HEK293T (cell line): Measurements from ENCODE around the gene KDM2B.

Source experiments
- CTCF ChIA-PET: fragments of 350-600 bp; formaldehyde crosslinking; extraction: SDS; loops from one replicate; lab custom pipeline; 2021; ENCODE audit warnings: antibody characterized with exemption, inconsistent platforms; lab: Yijun Ruan, JAX
- POLR2A ChIA-PET: fragments of 350-600 bp; formaldehyde crosslinking; extraction: SDS; loops from one replicate; lab custom pipeline; 2020; ENCODE audit warnings: antibody characterized with exemption, inconsistent platforms; lab: Yijun Ruan, JAX
- DNase-seq: peaks from one replicate; pipeline ENCODE4 v3.0.0; 2012; ENCODE audit warnings: mixed read lengths; ENCODE audit errors: extremely low spot score
- ARNT ChIP-seq: fragments of 450-650 bp; IDR thresholded peaks from 2 replicates; pipeline ENCODE4 v1.6.1; 2017; ENCODE audit warnings: mild to moderate bottlenecking
- BHLHE40 ChIP-seq: fragments of 450-650 bp; IDR thresholded peaks from 2 replicates; pipeline ENCODE4 v1.6.1; 2016; ENCODE audit warnings: mild to moderate bottlenecking, moderate library complexity, borderline replicate concordance
- CTBP1 ChIP-seq: fragments of 450-650 bp; IDR thresholded peaks from 2 replicates; pipeline ENCODE4 v1.6.1; 2016; ENCODE audit warnings: borderline replicate concordance
- ELF4 ChIP-seq: fragments of 450-650 bp; IDR thresholded peaks from 2 replicates; pipeline ENCODE4 v1.6.1; 2017; ENCODE audit warnings: antibody characterized with exemption
- FOXA1 ChIP-seq: fragments of 450-650 bp; IDR thresholded peaks from 2 replicates; pipeline ENCODE4 v1.6.1; 2016; ENCODE audit warnings: mild to moderate bottlenecking
- FOXK2 ChIP-seq: fragments of 450-650 bp; IDR thresholded peaks from 2 replicates; pipeline ENCODE4 v1.6.1; 2016; ENCODE audit warnings: mild to moderate bottlenecking
- FOXM1 ChIP-seq: fragments of 450-650 bp; IDR thresholded peaks from 2 replicates; pipeline ENCODE4 v1.6.1; 2017; ENCODE audit warnings: mild to moderate bottlenecking, borderline replicate concordance
- HDGF ChIP-seq: fragments of 450-650 bp; IDR thresholded peaks from 2 replicates; pipeline ENCODE4 v1.6.1; 2017; ENCODE audit warnings: antibody characterized with exemption, borderline replicate concordance
- L3MBTL2 ChIP-seq: fragments of 450-650 bp; conservative IDR thresholded peaks from 2 replicates; pipeline ENCODE4 v1.6.1; 2016; ENCODE audit warnings: mild to moderate bottlenecking
- LEF1 ChIP-seq: fragments of 450-650 bp; IDR thresholded peaks from 2 replicates; pipeline ENCODE4 v1.6.1; 2017; ENCODE audit warnings: mild to moderate bottlenecking, borderline replicate concordance
- NFRKB ChIP-seq: fragments of 450-650 bp; IDR thresholded peaks from 2 replicates; pipeline ENCODE4 v1.6.1; 2016; ENCODE audit warnings: mild to moderate bottlenecking, moderate library complexity
- PKNOX1 ChIP-seq: fragments of 450-650 bp; IDR thresholded peaks from 2 replicates; pipeline ENCODE4 v1.6.1; 2016
- SP1 ChIP-seq: fragments of 450-650 bp; IDR thresholded peaks from 2 replicates; pipeline ENCODE4 v1.6.1; 2017
- SUZ12 ChIP-seq: fragments of 450-650 bp; IDR thresholded peaks from 2 replicates; pipeline ENCODE4 v1.6.1; 2016; ENCODE audit warnings: mild to moderate bottlenecking
- TARDBP ChIP-seq: fragments of 450-650 bp; IDR thresholded peaks from 2 replicates; pipeline ENCODE4 v1.6.1; 2016
- ZNF384 ChIP-seq: fragments of 450-650 bp; IDR thresholded peaks from 2 replicates; pipeline ENCODE4 v1.6.1; 2016

Gene KDM2B

GRCh38 chr12:121476477-121476876, 104.3 kb downstream of the KDM2B start:
- ChIA-PET CTCF (interaction anchor here (0.6 to 2.2 kb wide), 4 partner anchors 8 to 209 kb away, joined by 3 to 12 read pairs (median 3); no protein-coding TSS in a partner anchor), POLR2A (interaction anchor here (0.6 kb wide), 1 partner anchor 177 kb away, joined by 3 read pairs; no protein-coding TSS in a partner anchor)
- no peak for DNase-seq
- TF ChIP-seq ARNT (no peak), CTBP1 (no peak)

GRCh38 chr12:121475279-121475678, 105.5 kb downstream of the KDM2B start:
- POLR2A ChIA-PET = no interaction called here
- DNase-seq = no peak
- CTCF ChIA-PET = no interaction called here
- TF ChIP-seq FOXA1 (no peak), CTBP1 (no peak), ARNT (no peak), TARDBP (no peak), ZNF384 (no peak)

- no peak for DNase-seq
- ChIA-PET POLR2A (no interaction called here), CTCF (no interaction called here)
- no peak for TF ChIP-seq ZNF384
- no peak for TF ChIP-seq FOXM1
- TF ChIP-seq TARDBP = no peak
- TF ChIP-seq NFRKB = no peak
- TF ChIP-seq ELF4 = no peak
- no peak for TF ChIP-seq HDGF
- no peak for TF ChIP-seq LEF1
- no peak for TF ChIP-seq PKNOX1
- TF ChIP-seq BHLHE40 = no peak
- no peak for TF ChIP-seq SP1
- TF ChIP-seq ARNT = no peak
- TF ChIP-seq L3MBTL2 = no peak
- TF ChIP-seq FOXA1 = no peak
- no peak for TF ChIP-seq FOXK2
- no peak for TF ChIP-seq SUZ12
- TF ChIP-seq CTBP1 = no peak
Measured at GRCh38 chr12:121472150-121472905, 108.5 kb downstream of the KDM2B start.

GRCh38 chr12:121470751-121471150, 110.1 kb downstream of the KDM2B start:
- no peak for DNase-seq
- no peak for TF ChIP-seq ZNF384
- no peak for TF ChIP-seq TARDBP
- no peak for TF ChIP-seq FOXA1
- TF ChIP-seq ARNT = no peak
- TF ChIP-seq LEF1 = no peak
- POLR2A ChIA-PET = no interaction called here
- CTCF ChIA-PET = no interaction called here

GRCh38 chr12:121468499-121468801, 112.4 kb downstream of the KDM2B start:
- DNase-seq = no peak
- CTCF ChIA-PET = interaction anchor here (0.8 to 1.6 kb wide), 2 partner anchors 9 to 26 kb away, joined by 4 to 12 read pairs; no protein-coding TSS in a partner anchor
- POLR2A ChIA-PET = no interaction called here
- TF ChIP-seq ZNF384 (no peak), FOXK2 (no peak), HDGF (no peak), TARDBP (no peak), CTBP1 (no peak), FOXA1 (no peak), ARNT (no peak), SP1 (no peak), SUZ12 (no peak), ELF4 (no peak), FOXM1 (no peak), LEF1 (no peak), BHLHE40 (no peak), PKNOX1 (no peak)

GRCh38 chr12:121467638-121468498, 113.0 kb downstream of the KDM2B start:
- TF ChIP-seq BHLHE40 = no peak
- no peak for TF ChIP-seq ZNF384
- CTCF ChIA-PET = interaction anchor here (1.6 kb wide), 1 partner anchor 10 kb away, joined by 12 read pairs; no protein-coding TSS in a partner anchor
- POLR2A ChIA-PET = no interaction called here
- peak; percentile 42 for DNase-seq
